ENCODE results near the gene C5AR2.
"Not testable (repeated sequence)": the region's sequence is repeated elsewhere in the genome, so short reads cannot be mapped to it uniquely, and the experiment has no call there.

C5AR2 gene

DNA sequence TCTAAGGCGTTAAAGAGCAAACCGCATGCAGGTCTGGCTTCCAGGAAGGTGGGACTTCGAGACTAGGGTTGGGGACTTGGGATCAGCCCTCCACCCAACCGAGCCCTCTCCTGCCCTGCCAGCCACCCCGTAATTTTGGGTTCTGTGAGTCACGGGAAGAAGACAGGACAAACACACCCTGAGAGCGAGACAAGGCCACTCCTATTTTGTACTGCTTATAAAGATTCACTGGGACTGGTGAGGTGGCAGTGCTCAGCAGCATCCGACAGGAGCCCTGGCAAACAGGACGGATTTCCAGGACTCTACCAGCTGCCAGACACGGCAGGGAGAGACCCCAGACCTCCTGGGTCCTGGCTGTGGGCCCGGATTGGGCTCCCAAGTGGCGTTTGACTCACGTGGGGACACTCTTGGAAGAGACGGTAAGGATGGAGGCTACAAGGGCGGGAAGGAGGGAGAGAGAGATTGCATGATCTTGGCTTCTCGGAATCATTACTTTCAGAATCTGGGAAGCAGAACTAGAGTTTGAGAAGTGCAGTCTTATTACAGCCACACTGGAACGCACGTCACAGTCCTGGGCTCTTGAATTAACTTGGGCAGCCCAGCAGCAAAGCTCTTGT lies at the start of gene C5AR2:
C5AR2 (plus strand) TSS at position 245 of the 617 bp plus-strand sequence. CDS start 8,625 bp downstream, outside the sequence.
- DNase-seq = no peak

DNA sequence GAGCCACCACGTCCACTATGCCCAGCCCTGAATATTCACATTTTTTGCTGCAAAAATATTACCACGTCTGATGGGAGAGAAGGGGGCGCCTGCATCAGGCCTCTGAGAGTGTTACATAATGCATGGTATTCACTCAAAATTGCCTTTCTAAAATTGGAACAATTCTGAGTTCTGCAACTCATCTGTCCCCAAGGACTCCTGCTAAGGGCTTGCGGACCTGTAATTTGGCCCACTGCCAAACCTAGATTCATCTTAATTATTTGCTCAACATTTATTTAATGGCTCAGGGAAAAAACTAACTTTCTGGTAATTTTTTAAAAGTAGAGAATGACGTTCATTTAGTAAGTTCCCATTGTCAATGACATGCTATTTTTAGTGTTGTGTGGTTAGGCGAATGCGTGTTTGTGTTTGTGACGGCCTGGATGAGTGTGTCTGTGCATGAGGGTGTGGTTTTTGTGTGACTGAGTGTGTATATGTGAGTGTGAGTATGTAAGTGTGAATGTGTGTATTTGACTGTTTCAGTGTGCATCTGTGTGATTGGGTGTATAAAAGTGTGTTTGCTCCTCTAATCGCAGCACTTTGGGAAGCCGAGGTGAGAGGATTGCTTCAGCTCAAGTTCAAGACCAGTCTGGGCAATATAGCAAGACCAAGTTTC lies 48.4 kb upstream of the C5AR2 start:
- DNase-seq = no peak

DNA sequence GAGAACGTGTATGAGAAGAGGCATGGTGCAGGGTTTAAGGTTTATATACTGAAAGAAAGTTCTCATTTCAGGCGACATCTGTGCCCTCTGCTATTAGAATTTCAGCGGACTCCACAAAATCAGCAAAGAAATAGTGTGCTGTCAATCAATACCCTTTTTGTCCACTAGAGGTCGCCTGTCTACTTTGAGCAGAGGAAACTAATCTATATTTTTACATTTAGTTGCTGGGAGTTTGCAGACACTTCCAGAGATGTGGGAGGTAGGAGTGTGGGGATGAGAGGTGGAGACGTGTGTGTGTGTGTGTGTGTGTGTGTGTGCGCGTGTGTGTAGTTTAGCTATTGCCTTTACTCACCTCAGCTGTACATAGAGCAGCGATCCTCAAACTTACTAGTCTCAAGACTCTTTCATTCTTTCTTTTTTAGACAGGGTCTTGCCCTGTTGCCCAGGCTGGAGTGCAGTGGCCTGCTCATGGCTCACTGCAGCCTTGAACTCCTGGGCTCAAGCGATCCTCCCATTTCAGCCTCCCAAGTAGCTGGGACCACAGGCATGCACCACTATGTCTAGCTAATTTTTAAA lies 47.6 kb upstream of the C5AR2 start:
- peak; percentile 58 for DNase-seq

GRCh38 chr19:47296036-47296435 lies 35.9 kb upstream of the C5AR2 start:
- DNase-seq = peak; percentile 90

DNA sequence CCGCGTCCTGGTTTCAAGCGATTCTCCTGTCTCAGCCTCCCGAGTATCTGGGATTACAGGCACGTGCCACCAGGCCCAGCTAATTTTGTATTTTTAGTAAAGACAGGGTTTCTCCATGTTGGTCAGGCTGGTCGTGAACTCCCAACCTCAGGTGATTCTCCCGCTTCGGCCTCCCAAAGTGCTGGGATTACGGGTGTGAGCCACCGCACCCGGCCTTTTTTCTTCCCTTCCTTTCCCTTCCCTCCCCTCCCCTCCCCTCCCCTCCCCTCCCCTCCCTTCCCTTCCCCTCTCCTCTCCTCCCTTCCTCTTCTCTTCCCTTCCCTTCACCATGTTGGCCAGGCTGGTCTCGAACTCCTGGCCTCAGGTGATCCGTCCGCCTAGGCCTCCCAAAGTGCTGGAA lies 31.1 kb upstream of the C5AR2 start:
- not testable (repeated sequence) for DNase-seq

GRCh38 chr19:47302249-47302648 lies 29.7 kb upstream of the C5AR2 start:
- DNase-seq = no peak

DNA sequence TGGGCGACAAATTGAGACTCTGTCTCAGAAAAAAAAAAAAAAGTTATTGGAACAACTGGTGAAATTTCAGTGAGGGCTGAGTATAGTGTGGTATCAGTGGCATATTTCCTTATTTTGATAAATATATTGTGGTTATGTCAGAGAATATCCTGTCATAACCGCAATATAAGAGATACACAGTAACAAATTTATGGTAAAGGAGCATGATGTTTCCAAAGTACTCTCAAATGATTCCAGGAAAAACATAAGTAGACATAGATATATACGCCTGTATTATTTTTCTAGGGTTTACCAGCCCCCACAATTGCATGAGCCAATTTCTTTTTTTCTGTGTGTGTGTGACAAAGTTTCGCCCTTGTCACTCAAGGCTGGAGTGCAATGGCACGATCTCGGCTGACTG lies 28.0 kb upstream of the C5AR2 start:
- DNase-seq = no peak

DNA sequence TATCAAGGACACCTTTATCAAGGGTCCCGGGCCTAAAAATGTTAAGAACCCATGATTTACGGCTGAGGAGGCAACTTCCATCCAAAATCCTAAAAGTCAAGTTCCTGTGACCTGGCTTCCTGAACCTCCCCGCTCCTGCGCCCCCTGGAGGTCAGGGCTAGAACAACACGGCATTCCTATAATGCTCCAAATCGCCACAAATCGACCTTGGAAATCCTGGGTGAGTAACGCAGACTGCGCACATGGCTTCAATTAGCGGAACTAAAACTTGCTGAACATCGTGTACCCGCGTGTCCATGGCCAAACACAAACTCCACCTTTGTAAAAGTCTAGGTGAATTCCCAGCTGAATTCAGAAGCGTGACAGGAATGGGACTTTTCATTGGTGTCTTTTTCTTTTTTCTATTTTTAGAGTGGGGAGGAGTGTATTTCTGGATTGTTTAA lies 26.6 kb upstream of the C5AR2 start:
- DNase-seq = peak; percentile 55

GRCh38 chr19:47306303-47306702 lies 25.7 kb upstream of the C5AR2 start:
- no peak for DNase-seq

- no peak for DNase-seq
Measured at GRCh38 chr19:47309038-47309437, 22.9 kb upstream of the C5AR2 start.

DNA sequence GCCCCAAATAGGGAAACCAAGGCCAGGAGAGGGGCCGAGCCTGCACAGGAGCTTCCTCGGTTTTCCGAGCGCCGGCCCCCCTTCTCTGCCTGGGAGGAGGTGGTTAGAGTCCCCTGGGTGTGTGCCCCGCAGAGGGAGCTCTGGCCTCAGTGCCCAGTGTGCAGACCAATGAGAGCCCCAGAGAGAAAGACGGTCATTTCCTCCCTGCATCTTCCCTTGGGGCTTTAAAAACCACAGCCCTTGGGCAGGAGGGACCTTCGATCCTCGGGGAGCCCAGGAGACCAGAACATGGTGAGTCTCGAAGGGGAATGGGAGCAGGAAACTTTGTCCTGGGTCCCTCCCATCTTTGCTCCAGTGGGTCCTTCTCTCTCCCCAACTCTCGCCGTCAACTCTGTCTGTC lies 22.4 kb upstream of the C5AR2 start, which contains the start of gene C5AR1:
C5AR1 (plus strand) TSS at position 254 of the 400 bp plus-strand sequence; CDS start at position 289, 35 bp downstream.
- no peak for DNase-seq

- no peak for DNase-seq
Measured at GRCh38 chr19:47310323-47310722, 21.7 kb upstream of the C5AR2 start.

- DNase-seq = peak; percentile 46
Measured at GRCh38 chr19:47310819-47311218, 21.2 kb upstream of the C5AR2 start.

DNA sequence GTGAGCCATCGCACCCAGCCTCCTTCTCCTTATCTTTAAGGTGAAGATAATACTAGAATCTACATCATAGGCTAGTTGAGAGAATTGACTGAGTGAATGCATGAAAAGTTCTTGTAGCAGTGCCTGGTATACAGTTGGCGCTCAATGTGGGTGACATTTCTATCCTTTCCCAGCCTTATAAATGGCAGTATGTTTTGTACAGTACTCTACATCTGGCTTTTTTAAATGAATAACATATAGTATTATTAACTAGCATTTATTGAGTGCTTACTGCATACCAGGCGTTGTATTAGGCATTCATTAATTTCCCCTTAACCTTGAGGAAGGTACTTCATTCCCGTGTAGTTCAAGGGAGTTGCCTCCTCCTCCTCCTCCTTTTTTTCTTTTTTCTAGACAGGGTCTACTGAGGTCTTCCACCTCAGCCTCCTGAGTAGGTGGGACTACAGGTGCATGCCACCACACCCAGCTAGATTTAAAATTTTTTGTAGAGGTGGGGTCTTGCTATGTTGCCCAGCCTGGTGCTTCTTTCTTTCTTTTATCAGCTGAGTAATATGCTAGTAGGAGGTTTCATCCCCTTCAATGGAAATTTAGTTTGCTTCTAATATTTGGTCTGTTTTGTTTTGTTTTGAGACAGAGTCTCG lies 19.5 kb upstream of the C5AR2 start:
- no peak for DNase-seq

GRCh38 chr19:47313754-47314295 lies 18.1 kb upstream of the C5AR2 start:
- no peak for DNase-seq

- DNase-seq = peak; percentile 23
Measured at GRCh38 chr19:47315125-47315821, 16.7 kb upstream of the C5AR2 start.

GRCh38 chr19:47316513-47316912 lies 15.5 kb upstream of the C5AR2 start:
- no peak for DNase-seq

- no peak for DNase-seq
Measured at GRCh38 chr19:47319923-47320871, 11.8 kb upstream of the C5AR2 start.

DNA sequence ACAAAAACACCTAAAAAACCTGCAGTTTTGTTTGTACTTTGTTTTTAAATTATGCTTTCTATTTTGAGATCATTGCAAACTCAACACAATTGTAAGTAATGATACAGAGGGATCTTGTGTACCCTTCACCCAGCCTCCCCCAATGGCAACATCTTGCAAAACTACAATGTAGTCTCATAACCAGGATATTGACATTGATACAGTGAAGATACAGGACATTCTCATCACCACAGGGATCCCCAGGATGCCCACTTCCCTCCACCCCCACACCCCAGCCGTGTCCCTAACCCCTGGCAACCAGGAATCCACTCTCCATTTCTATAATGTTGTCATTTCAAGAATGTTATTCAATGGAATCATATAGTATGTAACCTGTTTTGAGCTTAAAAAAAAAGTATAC lies 10.3 kb upstream of the C5AR2 start:
- DNase-seq = no peak

GRCh38 chr19:47322058-47322457 lies 9.9 kb upstream of the C5AR2 start:
- no peak for DNase-seq

- no peak for DNase-seq
Measured at GRCh38 chr19:47323409-47323808, 8.6 kb upstream of the C5AR2 start.

- no peak for DNase-seq
Measured at GRCh38 chr19:47323872-47324271, 8.1 kb upstream of the C5AR2 start.
